GM12891 (cell line): ENCODE results near the gene BDNF.

Experiments used
- POLR2A ChIP-seq: IDR thresholded peaks from 2 replicates; pipeline ENCODE4 v1.6.1; 2011; ENCODE audit warnings: low read depth, low read length, control low read depth
- POLR2AphosphoS5 ChIP-seq: IDR thresholded peaks from 2 replicates; pipeline ENCODE4 v1.6.1; 2011; ENCODE audit warnings: low read depth, low read length, control low read depth
- POU2F2 ChIP-seq: IDR thresholded peaks from 2 replicates; pipeline ENCODE4 v1.6.1; 2011; ENCODE audit warnings: low read depth, mild to moderate bottlenecking, control low read depth, low read length, moderate library complexity
- TAF1 ChIP-seq: IDR thresholded peaks from 2 replicates; pipeline ENCODE4 v1.6.1; 2011; ENCODE audit warnings: low read depth, low read length, control low read depth

GRCh38 chr11:27649800-27650199, 50.5 kb downstream of the BDNF start:
- TF ChIP-seq POLR2AphosphoS5 (no peak), POLR2A (no peak), POU2F2 (no peak), TAF1 (no peak)
